HEK293 (cell line): Measurements from ENCODE around the gene SAV1.

ENCODE experiments used
- CTCF ChIA-PET: fragments of 350-600 bp; formaldehyde crosslinking; extraction: SDS; loops from one replicate; lab custom pipeline; 2021; ENCODE audit warnings: antibody characterized with exemption; lab: Yijun Ruan, JAX
- POLR2A ChIA-PET: fragments of 300-600 bp; formaldehyde crosslinking; extraction: SDS; loops from one replicate; lab custom pipeline; 2020; ENCODE audit warnings: antibody characterized with exemption, inconsistent platforms; lab: Yijun Ruan, JAX
- H3K27ac ChIP-seq: fragments of 200-500 bp; sonication (Bioruptor generic); 2 replicates; pipeline ENCODE4 v1.5.1; 2014; ENCODE audit warnings: low read depth, low read length, control low read depth, inconsistent platforms; ENCODE audit errors: extremely low read depth
- H3K36me3 ChIP-seq, 2 experiments: fragments of 200-500 bp in 1 of 2; sonication (Bioruptor generic) in 1 of 2; 1 replicate in 1 of 2; 2 replicates in 1 of 2; pipeline ENCODE4 v1.5.1; 2014 to 2017; ENCODE audit warnings: inconsistent platforms in 2 of 2, low read length in 2 of 2; ENCODE audit not compliant: control insufficient read depth in 2 of 2, insufficient read depth in 1 of 2
- H3K4me1 ChIP-seq: fragments of 200-500 bp; sonication (Bioruptor generic); 2 replicates; pipeline ENCODE4 v1.5.1; 2014; ENCODE audit warnings: mild to moderate bottlenecking, low read length, inconsistent platforms; ENCODE audit not compliant: control insufficient read depth, insufficient read depth
- H3K4me3 ChIP-seq: 2 replicates; pipeline ENCODE4 v1.5.1; 2011; ENCODE audit warnings: low read depth, mild to moderate bottlenecking, control low read depth, low read length, moderate library complexity
- H3K9me3 ChIP-seq: fragments of 200-500 bp; sonication (Bioruptor generic); 2 replicates; pipeline ENCODE4 v1.5.1; 2014; ENCODE audit warnings: low read depth, low read length, inconsistent platforms; ENCODE audit not compliant: control insufficient read depth, insufficient read depth
- HOXC10 ChIP-seq: sonication (generic); formaldehyde crosslinking; IDR thresholded peaks from 2 replicates; pipeline ENCODE4 v1.8.1; 2023; ENCODE audit warnings: mild to moderate bottlenecking, missing genetic modification reagents
- KLF16 ChIP-seq: fragments of 450-650 bp; formaldehyde crosslinking; IDR thresholded peaks from 2 replicates; pipeline ENCODE4 v1.5.1; 2017; ENCODE audit warnings: missing biosample characterization, missing genetic modification characterization
- PRDM1 ChIP-seq: fragments of 450-650 bp; formaldehyde crosslinking; IDR thresholded peaks from 2 replicates; pipeline ENCODE4; 2016; ENCODE audit warnings: missing biosample characterization, missing genetic modification characterization
- PRDM6 ChIP-seq: fragments of 450-650 bp; formaldehyde crosslinking; IDR thresholded peaks from 2 replicates; pipeline ENCODE4 v1.5.1; 2017; ENCODE audit warnings: missing biosample characterization, missing genetic modification characterization
- ZBTB17 ChIP-seq: fragments of 450-650 bp; formaldehyde crosslinking; IDR thresholded peaks from 2 replicates; pipeline ENCODE4 v1.5.1; 2016; ENCODE audit warnings: missing biosample characterization, missing genetic modification characterization
- ZBTB48 ChIP-seq: fragments of 450-650 bp; formaldehyde crosslinking; IDR thresholded peaks from 2 replicates; pipeline ENCODE4 v1.5.1; 2016; ENCODE audit warnings: missing biosample characterization, missing genetic modification characterization
- ZBTB8A ChIP-seq: fragments of 450-650 bp; formaldehyde crosslinking; IDR thresholded peaks from 2 replicates; pipeline ENCODE4 v1.5.1; 2016; ENCODE audit warnings: missing biosample characterization, missing genetic modification characterization
- ZFP69B ChIP-seq: fragments of 450-650 bp; formaldehyde crosslinking; IDR thresholded peaks from 2 replicates; pipeline ENCODE4 v1.5.1; 2016; ENCODE audit warnings: missing biosample characterization, missing genetic modification characterization
- ZNF2 ChIP-seq: fragments of 450-650 bp; formaldehyde crosslinking; IDR thresholded peaks from 2 replicates; pipeline ENCODE4 v1.5.1; 2016; ENCODE audit warnings: missing biosample characterization, missing genetic modification characterization
- ZNF221 ChIP-seq: fragments of 450-650 bp; formaldehyde crosslinking; IDR thresholded peaks from 2 replicates; pipeline ENCODE4 v1.5.1; 2017; ENCODE audit warnings: missing biosample characterization, missing genetic modification characterization, borderline replicate concordance
- ZNF223 ChIP-seq: fragments of 450-650 bp; formaldehyde crosslinking; IDR thresholded peaks from 2 replicates; pipeline ENCODE4 v1.5.1; 2016; ENCODE audit warnings: missing biosample characterization, missing genetic modification characterization
- ZNF248 ChIP-seq: fragments of 450-650 bp; formaldehyde crosslinking; IDR thresholded peaks from 2 replicates; pipeline ENCODE4 v1.5.1; 2017; ENCODE audit warnings: missing biosample characterization, missing genetic modification characterization
- ZNF302 ChIP-seq: fragments of 450-650 bp; formaldehyde crosslinking; IDR thresholded peaks from 2 replicates; pipeline ENCODE4 v1.5.1; 2016; ENCODE audit warnings: missing biosample characterization, missing genetic modification characterization, low read depth
- ZNF335 ChIP-seq: fragments of 450-650 bp; formaldehyde crosslinking; conservative IDR thresholded peaks from 2 replicates; pipeline ENCODE4 v1.5.1; 2016; ENCODE audit warnings: missing biosample characterization, missing genetic modification characterization
- ZNF394 ChIP-seq: fragments of 450-650 bp; formaldehyde crosslinking; IDR thresholded peaks from 2 replicates; pipeline ENCODE4 v1.5.1; 2016; ENCODE audit warnings: missing biosample characterization, missing genetic modification characterization, mild to moderate bottlenecking, moderate library complexity, borderline replicate concordance
- ZNF426 ChIP-seq: fragments of 450-650 bp; formaldehyde crosslinking; IDR thresholded peaks from 2 replicates; pipeline ENCODE4 v1.5.1; 2017; ENCODE audit warnings: missing biosample characterization, missing genetic modification characterization, mild to moderate bottlenecking, inconsistent platforms, moderate library complexity
- ZNF571 ChIP-seq: fragments of 450-650 bp; formaldehyde crosslinking; IDR thresholded peaks from 2 replicates; pipeline ENCODE4 v1.5.0; 2017; ENCODE audit warnings: missing biosample characterization, missing genetic modification characterization
- ZNF585B ChIP-seq: fragments of 450-650 bp; formaldehyde crosslinking; IDR thresholded peaks from 2 replicates; pipeline ENCODE4 v1.5.1; 2016; ENCODE audit warnings: missing biosample characterization, missing genetic modification characterization
- ZNF777 ChIP-seq: fragments of 450-650 bp; formaldehyde crosslinking; IDR thresholded peaks from 2 replicates; pipeline ENCODE4 v1.5.1; 2017; ENCODE audit warnings: missing biosample characterization, missing genetic modification characterization, borderline replicate concordance

The SAV1 gene

DNA sequence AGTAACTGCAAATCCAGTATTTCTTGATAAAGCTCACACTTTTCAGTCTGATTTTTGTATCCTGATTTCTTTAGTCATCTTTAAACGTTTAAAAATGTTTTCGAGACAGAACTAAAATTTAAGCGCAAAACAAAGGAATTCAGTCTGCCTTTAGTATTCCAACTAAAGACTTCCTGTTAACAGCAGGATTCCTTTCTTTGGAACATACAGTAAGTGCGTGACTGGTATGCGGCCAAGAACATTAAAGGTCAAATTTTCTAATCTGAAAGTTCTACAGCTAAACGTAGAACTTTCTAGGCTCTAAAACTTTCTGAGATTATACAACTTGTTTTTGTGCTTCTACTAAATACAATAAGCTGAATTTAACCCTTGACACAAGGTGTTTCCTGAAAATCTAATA, 9.9 kb downstream of the SAV1 start:
- H3K4me3 ChIP-seq, result no peak overlapping the region
- POLR2A ChIA-PET, result interaction anchor here (1.0 to 2.0 kb wide), 2 partner anchors 10 to 17 kb away, joined by 3 to 8 read pairs; partner anchors contain the start of gene SAV1
- peak; percentile 73 for TF ChIP-seq PRDM6 (tag by site-specific recombination)
- TF ChIP-seq HOXC10 (CRISPR knock-in tag), result no peak
- peak; percentile 86 for TF ChIP-seq PRDM1
- no peaks in the 10 kb centered on the region for H3K9me3 ChIP-seq
- CTCF ChIA-PET, result interaction anchor here (1.0 to 1.2 kb wide), 3 partner anchors 10 to 57 kb away, joined by 3 read pairs; partner anchors contain the start of gene SAV1
- no peak overlapping the region for H3K27ac ChIP-seq
- peaks cover 0 to 14% of the 10 kb centered on the region in 2 experiments for H3K36me3 ChIP-seq
- H3K4me1 ChIP-seq, result peaks cover 14% of the 10 kb centered on the region

GRCh38 chr14:50657753-50658152, 10.4 kb downstream of the SAV1 start:
- peaks cover 0 to 14% of the 10 kb centered on the region in 2 experiments for H3K36me3 ChIP-seq
- POLR2A ChIA-PET, result interaction anchor here (1.0 kb wide), 1 partner anchor 18 kb away, joined by 3 read pairs; no protein-coding TSS in a partner anchor
- H3K27ac ChIP-seq, result no peak overlapping the region
- no peak for TF ChIP-seq ZNF571 (tag by site-specific recombination)
- no peaks in the 10 kb centered on the region for H3K9me3 ChIP-seq
- peaks cover 14% of the 10 kb centered on the region for H3K4me1 ChIP-seq
- H3K4me3 ChIP-seq, result no peak overlapping the region
- CTCF ChIA-PET, result interaction anchor here (1.0 to 1.1 kb wide), 2 partner anchors 56 to 202 kb away, joined by 3 read pairs; no protein-coding TSS in a partner anchor

DNA sequence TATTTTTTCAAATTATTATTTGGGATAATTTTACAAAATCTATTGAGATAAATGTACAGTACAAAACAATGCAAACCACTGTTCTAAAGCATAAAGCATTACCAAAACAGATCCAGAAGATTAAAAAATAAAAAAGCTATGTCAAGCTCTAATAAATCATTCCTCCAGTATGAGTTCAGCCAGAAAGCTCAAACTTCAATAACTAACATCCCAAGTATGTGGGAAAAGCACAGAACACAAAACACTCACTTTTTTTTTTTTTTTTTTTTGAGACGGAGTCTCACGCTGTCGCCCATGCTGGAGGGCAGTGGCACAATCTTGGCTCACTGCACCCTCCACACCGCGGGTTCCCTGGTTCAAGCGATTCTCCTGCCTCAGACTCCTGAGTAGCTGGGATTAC, 11.3 kb downstream of the SAV1 start:
- Histone ChIP-seq H3K4me3 (no peak overlapping the region), H3K4me1 (peaks cover 14% of the 10 kb centered on the region), H3K36me3 (peaks cover 0 to 12% of the 10 kb centered on the region in 2 experiments; a peak in 2 of 3 replicates), H3K9me3 (no peaks in the 10 kb centered on the region), H3K27ac (no peak overlapping the region)
- no peak for TF ChIP-seq ZNF335 (tag by site-specific recombination)
- no peak for TF ChIP-seq ZBTB8A (tag by site-specific recombination)
- TF ChIP-seq ZNF394, result no peak
- TF ChIP-seq ZBTB17 (tag by site-specific recombination), result no peak
- TF ChIP-seq ZNF221 (tag by site-specific recombination), result no peak
- no peak for TF ChIP-seq KLF16
- no peak for TF ChIP-seq ZNF426 (tag by site-specific recombination)
- TF ChIP-seq ZBTB48 (tag by site-specific recombination), result no peak
- no peak for TF ChIP-seq ZNF223
- TF ChIP-seq ZNF2 (tag by site-specific recombination), result no peak
- no peak for TF ChIP-seq ZFP69B
- TF ChIP-seq ZNF585B (tag by site-specific recombination), result no peak
- TF ChIP-seq ZNF302 (tag by site-specific recombination), result no peak
- no peak for TF ChIP-seq ZNF777 (tag by site-specific recombination)
- TF ChIP-seq ZNF571 (tag by site-specific recombination), result no peak
- TF ChIP-seq ZNF248 (tag by site-specific recombination), result no peak
- ChIA-PET POLR2A (interaction anchor here (0.5 to 0.8 kb wide), 3 partner anchors 10 to 97 kb away, joined by 3 to 4 read pairs (median 3); partner anchors contain the start of genes ATL1 and SAV1), CTCF (interaction anchor here (0.7 to 1.2 kb wide), 3 partner anchors 118 to 203 kb away, joined by 3 read pairs; no protein-coding TSS in a partner anchor)
